NCI-H2196 treated with DMSO at 0.1 percent for 48 hours (cell line): ENCODE measurements around the gene TMEM63B.
"Not testable (repeated sequence)": the region's sequence is repeated elsewhere in the genome, so short reads cannot be mapped to it uniquely, and the experiment has no call there.

Experiments
- DNase-seq: peaks from one replicate; lab custom pipeline; 2025; ENCODE audit not compliant: unreplicated experiment; lab: John Stamatoyannopoulos, UW

TMEM63B gene

DNA sequence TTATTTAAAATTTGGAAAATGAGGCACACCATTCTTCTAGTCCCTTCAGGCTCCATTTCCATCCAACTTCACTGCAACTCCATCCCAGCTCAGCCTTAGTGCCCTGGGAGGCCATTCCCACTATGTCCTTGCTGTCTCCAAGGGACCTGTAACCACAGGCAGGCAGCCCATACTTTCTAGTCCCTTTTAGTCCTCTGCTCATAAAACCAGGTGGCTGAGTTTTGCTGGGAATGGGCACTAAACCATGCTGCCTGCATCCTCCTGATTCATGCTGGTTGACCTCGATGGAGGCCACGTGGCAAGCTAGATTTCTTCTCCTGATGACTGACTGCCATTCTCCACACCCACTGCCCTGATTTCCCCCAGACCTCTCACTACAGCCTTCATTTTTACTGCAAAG, 61.9 kb downstream of the TMEM63B start:
- no peak for DNase-seq

DNA sequence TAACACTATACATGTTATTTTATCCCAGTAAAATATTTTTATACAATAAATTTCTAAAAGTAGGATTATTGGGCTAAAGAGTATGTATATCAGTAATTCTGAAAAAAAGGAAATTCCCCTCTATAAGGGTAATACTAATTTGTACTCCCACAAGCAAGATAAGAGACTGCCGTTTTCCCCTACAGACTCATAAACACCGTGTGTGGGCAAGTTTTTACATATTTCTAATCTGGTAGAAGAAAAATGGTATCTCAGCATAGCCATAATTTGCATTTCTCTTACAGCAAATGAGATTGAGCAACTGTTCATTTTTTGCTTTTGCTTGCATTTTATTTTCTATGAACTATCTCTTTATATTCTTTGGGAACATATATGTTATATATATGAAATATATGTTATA, 63.4 kb downstream of the TMEM63B start:
- no peak for DNase-seq

DNA sequence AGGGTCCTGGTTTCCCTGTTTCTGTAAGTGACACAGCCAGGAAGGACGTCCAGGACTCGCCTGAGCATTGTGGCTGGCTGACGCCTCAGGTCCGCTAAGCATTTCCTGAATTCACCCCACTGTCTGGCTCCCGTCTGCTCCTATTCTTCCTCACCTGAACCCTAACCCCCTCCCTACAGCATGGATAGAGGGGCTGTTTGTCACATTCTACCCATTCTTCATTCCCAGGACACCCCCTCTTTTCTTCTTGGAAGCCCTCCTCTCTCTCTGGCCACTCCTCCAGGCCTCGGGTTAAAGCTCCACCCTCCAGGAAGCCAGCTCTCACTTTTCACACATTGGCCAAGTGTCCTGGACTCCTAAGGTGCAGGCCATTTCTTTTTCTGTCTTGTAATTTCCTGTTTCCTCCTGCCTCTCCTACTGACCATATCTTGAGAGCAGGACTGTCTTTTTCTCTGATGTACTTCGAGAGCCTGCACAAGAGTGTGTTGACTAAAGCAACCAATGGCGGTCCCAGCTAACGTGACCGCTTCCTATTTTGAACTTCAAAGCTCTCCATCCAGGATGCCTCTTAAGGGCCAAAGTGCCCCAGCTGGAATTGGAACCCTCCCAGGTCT, 65.2 kb downstream of the TMEM63B start:
- no peak for DNase-seq

DNA sequence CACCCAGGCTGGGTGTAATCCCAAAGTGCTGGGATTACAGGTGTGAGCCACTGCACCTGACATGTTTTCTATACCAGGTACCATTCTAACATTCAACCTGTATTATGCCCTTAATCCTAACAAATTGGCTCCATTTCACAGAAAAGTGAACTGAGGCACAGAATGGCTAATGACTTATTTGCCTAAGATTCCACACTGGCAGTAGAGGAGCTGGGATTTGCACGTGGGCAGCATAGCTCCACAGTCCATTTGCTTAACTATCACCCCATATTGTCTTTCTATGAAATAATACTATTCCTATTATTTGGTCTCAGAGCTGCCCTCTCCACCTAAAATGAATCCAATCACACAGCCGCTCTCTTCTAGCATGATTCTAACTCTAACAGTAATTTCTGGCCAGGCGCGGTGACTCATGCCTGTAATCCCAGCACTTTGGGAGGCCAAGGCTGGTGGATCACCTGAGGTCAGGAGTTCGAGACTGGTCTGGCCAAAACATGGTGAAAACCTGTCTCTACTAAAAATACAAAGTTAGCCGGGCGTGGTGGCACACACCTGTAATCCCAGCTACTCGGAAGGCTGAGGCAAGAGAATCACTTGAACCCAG, 66.1 kb downstream of the TMEM63B start:
- no peak for DNase-seq

DNA sequence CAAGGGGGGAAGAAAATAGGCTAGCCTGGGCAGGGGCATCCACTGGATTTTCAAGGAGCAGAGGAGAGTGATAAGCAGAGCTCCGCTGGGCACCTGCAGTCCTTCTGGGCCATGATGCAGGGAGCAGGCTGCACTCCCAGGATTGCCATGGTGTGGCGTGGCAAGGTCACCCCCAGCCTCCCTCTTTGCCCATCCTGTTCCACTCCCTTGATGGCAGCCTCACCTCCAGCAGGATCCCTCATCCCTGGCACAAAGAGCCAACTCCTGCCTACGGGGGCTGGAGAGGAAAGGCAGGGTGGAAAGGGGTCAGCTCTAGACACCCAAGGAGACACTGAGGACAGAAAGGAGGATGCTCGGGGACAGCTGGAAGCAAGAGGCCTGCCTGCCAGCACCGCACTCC, 67.0 kb downstream of the TMEM63B start:
- no peak for DNase-seq

DNA sequence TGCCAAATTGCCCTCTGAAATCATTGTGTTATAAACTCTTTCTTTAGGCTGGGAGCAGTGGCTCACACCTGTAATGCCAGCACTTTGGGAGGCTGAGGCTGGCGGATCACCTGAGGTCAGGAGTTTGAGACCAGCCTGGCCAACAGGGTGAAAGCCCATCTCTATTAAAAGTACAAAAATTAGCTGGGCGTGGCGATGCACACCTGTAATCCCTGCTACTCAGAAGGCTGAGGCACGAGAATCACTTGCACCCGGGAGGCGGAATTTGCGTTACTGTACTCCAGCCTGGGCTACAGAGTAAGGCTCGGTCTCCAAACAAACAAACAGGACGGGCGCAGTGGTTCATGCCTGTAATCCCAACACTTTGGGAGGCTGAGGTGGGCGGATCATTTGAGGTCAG, 69.0 kb downstream of the TMEM63B start:
- not testable (repeated sequence) for DNase-seq

DNA sequence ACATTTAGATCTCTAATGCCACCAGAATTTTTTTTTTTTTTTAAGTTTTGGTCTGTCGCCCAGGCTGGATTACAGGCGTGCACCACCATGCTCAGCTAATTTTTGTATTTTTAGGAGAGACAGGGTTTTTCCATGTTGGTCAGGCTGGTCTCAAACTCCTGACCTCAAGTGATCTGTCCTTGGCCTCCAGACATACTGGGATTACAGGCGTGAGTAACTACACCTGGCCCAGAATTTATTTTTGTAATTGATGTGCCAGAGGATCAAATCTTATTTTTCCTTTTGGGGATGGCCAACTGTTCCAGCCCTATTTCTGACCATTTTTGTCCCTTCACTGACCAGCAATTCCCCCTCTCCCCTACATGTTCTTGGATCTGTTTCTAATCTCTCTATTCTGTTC, 71.3 kb downstream of the TMEM63B start:
- no peak for DNase-seq

DNA sequence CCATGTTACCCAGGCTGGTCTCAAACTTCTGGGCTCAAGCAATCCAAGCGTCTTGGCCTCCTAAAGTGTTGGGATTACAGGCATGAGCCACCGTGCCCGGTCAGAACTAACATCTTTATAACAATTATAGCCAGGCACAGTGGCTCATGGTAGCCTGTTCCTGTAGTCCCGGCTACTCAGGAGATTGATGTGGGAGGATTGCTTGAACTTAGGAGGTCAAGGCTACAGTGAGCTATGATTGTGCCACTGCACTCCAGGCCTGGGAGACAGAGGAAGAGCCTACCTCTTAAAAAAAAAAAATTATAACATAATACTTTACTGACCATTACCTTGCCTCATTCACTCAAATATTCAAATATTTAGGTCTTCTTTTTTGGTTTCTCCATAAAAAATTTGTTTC, 72.5 kb downstream of the TMEM63B start:
- no peak for DNase-seq

DNA sequence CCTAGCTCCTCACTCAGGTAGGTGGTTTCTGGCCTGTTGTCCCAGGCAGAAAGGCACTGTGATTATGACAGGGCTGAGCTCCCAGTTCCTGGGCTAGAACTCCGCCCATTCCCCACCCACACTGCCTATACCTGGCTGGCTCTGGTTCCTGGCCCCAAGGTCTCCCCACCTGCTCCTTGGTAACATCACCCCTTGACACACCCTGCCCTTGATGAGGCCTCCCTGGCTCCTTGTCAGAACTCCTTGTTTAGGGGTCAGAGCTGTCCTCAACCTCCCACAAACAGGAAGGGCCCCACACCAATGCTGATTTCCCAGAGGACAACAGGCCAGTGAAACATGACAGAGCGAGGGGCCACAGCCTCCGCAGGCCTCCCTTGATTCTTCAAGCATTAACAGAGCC, 73.8 kb downstream of the TMEM63B start:
- DNase-seq, result no peak

DNA sequence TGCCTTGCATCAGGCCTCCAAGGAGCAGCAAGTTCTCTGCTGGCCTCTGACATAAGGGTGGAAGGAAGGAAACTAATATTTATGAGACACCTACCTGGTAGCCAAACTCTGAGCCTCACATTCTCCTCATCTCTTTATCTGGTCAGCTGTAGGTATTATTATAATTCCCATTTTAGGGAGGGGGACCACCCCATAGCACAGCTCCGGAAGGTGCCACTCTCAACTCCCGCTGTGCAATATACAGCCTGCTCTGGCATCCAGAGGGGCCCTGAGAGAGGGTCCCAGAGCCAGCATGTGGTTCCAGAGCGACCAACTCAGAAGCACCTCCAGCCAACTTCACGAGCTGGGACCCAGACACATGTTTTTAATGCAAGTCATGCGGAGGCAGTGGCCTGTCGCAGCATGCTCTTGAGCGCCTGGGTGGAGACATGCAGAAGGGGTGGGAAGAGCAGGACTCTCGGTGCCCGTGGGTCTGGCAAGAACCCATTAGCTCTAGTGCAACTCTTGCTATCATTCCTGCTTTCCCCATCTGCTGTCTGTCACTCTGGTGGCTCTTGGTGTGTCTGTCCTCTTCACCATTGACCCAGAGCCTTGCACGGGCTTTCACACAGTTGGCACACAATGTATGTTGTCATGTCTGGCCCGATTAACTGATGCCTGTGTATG, 74.4 kb downstream of the TMEM63B start:
- no peak for DNase-seq

DNA sequence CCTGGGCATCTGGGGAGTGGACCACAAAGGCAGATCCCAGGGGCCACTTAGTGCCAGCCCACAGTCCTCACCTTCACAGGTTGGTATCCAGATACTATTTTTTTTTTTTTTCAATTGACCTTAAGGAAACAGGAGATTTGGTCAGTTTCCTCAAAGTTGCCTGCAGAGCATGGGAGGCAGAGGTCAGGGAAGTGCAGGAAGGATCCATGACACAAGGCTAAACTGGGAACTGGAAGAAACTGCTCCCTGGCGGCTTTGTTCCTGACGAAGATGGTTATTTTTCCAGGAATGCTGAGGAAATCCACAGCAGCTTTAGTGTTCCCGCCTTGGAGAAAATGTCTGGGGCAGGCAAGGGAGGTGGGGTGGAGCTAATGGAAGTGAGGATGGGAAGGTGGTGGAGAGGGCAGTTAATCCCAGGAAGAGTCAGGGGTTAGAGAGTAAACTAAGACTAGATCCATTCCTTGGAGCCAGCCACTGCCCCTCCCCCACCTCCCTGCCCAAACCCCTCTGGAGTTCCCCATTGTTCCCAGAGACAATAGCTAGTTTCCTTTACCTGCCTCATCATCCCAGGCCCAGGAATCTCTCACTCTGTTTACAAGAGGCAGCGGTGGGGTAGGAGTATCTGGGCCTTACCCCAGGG, 75.1 kb downstream of the TMEM63B start:
- no peak for DNase-seq

DNA sequence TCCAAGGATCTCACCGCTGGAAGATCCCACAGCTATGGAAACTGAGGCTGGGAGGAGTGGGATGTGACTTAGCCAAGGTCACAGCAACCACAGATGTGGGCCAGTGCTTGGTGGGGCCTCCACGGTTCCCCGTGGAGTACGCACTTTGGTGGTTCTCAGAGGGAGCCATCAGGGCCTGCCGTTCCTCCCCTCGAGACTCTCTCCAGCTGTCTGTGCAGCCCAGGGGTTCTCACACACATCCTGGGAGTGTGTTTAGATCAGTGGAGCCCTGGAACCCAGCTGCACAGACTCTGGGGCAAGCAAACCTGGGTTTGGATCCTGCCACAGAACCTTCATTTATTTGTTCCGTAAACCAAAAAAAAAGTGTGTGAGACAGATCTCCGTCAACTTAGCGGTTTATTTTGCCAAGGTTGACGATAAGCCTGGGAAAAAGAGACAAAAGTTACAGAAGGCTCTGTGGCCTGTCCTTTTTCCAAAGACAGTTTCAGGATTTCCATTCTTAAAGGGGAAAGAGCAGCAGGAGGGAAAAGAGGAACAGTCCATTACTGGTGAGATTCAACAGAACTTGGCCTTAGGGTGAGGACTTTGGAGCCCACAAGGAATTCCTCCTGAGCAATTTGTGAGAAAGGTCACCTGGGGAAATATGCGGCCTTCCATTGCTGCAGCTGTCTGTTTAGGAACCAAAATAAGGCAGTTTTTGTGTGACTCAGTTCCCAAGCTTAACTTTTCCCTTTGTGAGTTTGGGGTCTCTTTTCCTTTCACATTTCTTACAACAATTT, 75.8 kb downstream of the TMEM63B start:
- DNase-seq, result no peak

DNA sequence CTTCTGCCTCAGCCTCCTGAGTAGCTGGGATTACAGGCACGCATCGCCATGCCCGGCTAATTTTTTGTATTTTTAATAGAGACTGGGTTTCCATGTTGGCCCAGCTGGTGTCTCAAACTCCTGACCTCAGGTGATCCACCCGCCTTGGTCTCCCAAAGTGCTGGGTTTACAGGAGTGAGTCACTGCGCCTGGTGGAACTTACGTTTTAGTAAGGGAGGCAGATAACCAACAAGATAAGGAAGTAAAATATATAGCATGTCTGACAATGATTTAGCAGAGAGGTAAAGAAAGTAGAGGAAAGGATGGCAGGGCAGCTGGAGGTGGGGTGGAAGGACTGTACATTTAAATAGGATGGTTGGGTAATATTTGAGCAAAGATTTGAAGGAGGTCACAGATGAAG, 76.6 kb downstream of the TMEM63B start:
- no peak for DNase-seq
